ENCODE results near the gene ORMDL1. TPM values are rescaled to one million over a fixed set of nuclear protein-coding genes. Genes with fewer than 3 reads are reported as not detected.
A peak's percentile ranks its signal among the peaks of the same experiment; 100 is the strongest.

Gene ORMDL1
- total and polyA plus RNA-seq, 2 of the 4 experiments (the other 2 are of a cell fraction), result 35.8 to 66.8 TPM

- Histone ChIP-seq H4K8ac (ENCODE audit: low read depth in 2 of 2, low read length in 2 of 2) (peak overlapping the region; percentile 83 to 97), H2BK20ac (ENCODE audit: low read depth, low read length) (no peak overlapping the region), H3K36me3 (ENCODE audit: control insufficient read depth, insufficient read depth, low read length) (peaks cover 2% of the 10 kb centered on the region; the same call in 1 of the 2 replicates), H3K79me1 (ENCODE audit: low read depth in 1 of 2, low read length in 2 of 2) (peaks cover 0 to 6% of the 10 kb centered on the region in 2 experiments; a peak in 2 of 4 replicates), H3K9me1 (ENCODE audit: insufficient read depth, low read length) (no peaks in the 10 kb centered on the region), H2BK120ac (ENCODE audit: low read depth, low read length) (no peak overlapping the region), H2AK5ac (ENCODE audit: low read depth, low read length) (no peak overlapping the region), H2BK15ac (ENCODE audit: low read depth, low read length) (no peak overlapping the region), H2BK5ac (ENCODE audit: low read depth, low read length, poor library complexity, severe bottlenecking) (no peak overlapping the region), H4K91ac (ENCODE audit: insufficient read depth, low read depth, low read length) (no peak overlapping the region), H3K56ac (ENCODE audit: extremely low read depth, insufficient read depth, low read length) (no peak overlapping the region), H2AK9ac (replicated peaks; ENCODE audit: low read depth, low read length, poor library complexity) (no peak overlapping the region), H3K27me3 (ENCODE audit: control insufficient read depth, insufficient read depth, low read length) (no peaks in the 10 kb centered on the region), H4K5ac (ENCODE audit: low read depth, low read length) (peak overlapping the region; percentile 77; the same call in 1 of the 2 replicates), H4K20me1 (ENCODE audit: insufficient read depth, low read length) (no peaks in the 10 kb centered on the region), H3K14ac (replicated peaks; ENCODE audit: low read depth, low read length) (no peak overlapping the region), H3K4ac (ENCODE audit: low read depth, low read length) (no peak overlapping the region), H3K9me3 (ENCODE audit: control insufficient read depth, insufficient read depth, low read length) (no peaks in the 10 kb centered on the region), H3K23ac (ENCODE audit: low read depth, low read length) (no peak overlapping the region), H3K27ac (ENCODE audit: insufficient read depth, low read length) (no peak overlapping the region), H3K4me1 (ENCODE audit: control insufficient read depth, insufficient read depth, low read length) (no peaks in the 10 kb centered on the region), H3K4me3 (ENCODE audit: insufficient read depth, low read depth, low read length) (no peak overlapping the region), H3K18ac (ENCODE audit: low read depth, low read length) (no peak overlapping the region), H3K9ac (ENCODE audit: low read depth, low read length) (no peak overlapping the region), H3K4me2 (ENCODE audit: low read depth, low read length) (no peak overlapping the region), H2AFZ (replicated peaks; ENCODE audit: low read length, poor library complexity) (no peak overlapping the region)
- DNase-seq (peak; percentile 46), ATAC-seq (ENCODE audit: low read depth) (peak; percentile 8; the same call in 1 of the 2 replicates)
- CTCF ChIA-PET, result interaction anchor here (0.7 to 2.9 kb wide), 3 partner anchors 11 to 630 kb away, joined by 3 to 20 read pairs (median 10); no protein-coding TSS in a partner anchor
- BruUV-seq (replicated peaks), result no TSS peak
- dilution Hi-C loops (cut with HindIII; ENCODE audit: low sequenced_read_pairs, unreplicated experiment), result no loop called here
- TF ChIP-seq POLR2A (IDR thresholded peaks at IDR 0.05; ENCODE audit: low read depth, low read length), result no peak
- TF ChIP-seq RCOR1 (IDR thresholded peaks at IDR 0.05; ENCODE audit: insufficient replicate concordance, low read length), result no peak
- TF ChIP-seq CEBPB (IDR thresholded peaks at IDR 0.05; ENCODE audit: low read depth, low read length), result no peak
- no peak for TF ChIP-seq MAZ (IDR thresholded peaks at IDR 0.05; ENCODE audit: borderline replicate concordance, low read depth, low read length)
- TF ChIP-seq USF2 (IDR thresholded peaks at IDR 0.05; ENCODE audit: low read depth, low read length), result no peak
- no peak for TF ChIP-seq MAFK (IDR thresholded peaks at IDR 0.05; ENCODE audit: low read depth, low read length)
- TF ChIP-seq CTCF (conservative IDR thresholded peaks at IDR 0.05; ENCODE audit: low read depth, low read length), result 0 out of 2 replicates have a peak, but pooled peaks have one; percentile 22
- peak; percentile 20; the same call in 1 of the 2 replicates for TF ChIP-seq RAD21 (IDR thresholded peaks at IDR 0.05; ENCODE audit: low read length)
- TF ChIP-seq RFX5 (IDR thresholded peaks at IDR 0.05; ENCODE audit: low read depth, low read length), result no peak
- intact Hi-C loops (cut with micrococcal nuclease), result no loop called here
- no CpG with 5 or more reads among the region's 4 CpGs for WGBS, 2 experiments (ENCODE audit: extremely low coverage in 2 of 2, insufficient read length in 1 of 2)
- POLR2A ChIA-PET (ENCODE audit: unreplicated experiment), result no interaction called here
- in situ Hi-C loops (cut with MboI; ENCODE audit: low sequenced_read_pairs), result no loop called here
Measured at GRCh38 chr2:189763908-189764661, 20.1 kb downstream of the ORMDL1 start.

Measured in IMR-90 (cell line).